Loucy (cell line): ENCODE results near the gene NRF1.
"Not testable (repeated sequence)": the region's sequence is repeated elsewhere in the genome, so short reads cannot be mapped to it uniquely, and the experiment has no call there.

Experiments
- H2AFZ ChIP-seq: fragments of 200-600 bp; sonication (generic); 2 replicates; pipeline ENCODE4 v1.6.0; 2016; ENCODE audit warnings: antibody characterized with exemption, mild to moderate bottlenecking, low read length, moderate library complexity
- H3F3A ChIP-seq: fragments of 200-600 bp; 2 replicates; pipeline ENCODE4 v1.6.0; 2016; ENCODE audit warnings: antibody characterized with exemption, low read depth, mild to moderate bottlenecking
- H3K27me3 ChIP-seq: fragments of 200-600 bp; sonication (generic); 2 replicates; pipeline ENCODE4 v1.6.1; 2014; ENCODE audit warnings: low read length, mild to moderate bottlenecking; ENCODE audit not compliant: insufficient read depth, poor library complexity, severe bottlenecking
- H3K36me3 ChIP-seq: fragments of 200-600 bp; sonication (generic); 2 replicates; pipeline ENCODE4 v1.6.1; 2016; ENCODE audit warnings: low read length; ENCODE audit not compliant: insufficient read depth
- H3K4me1 ChIP-seq: fragments of 200-600 bp; sonication (generic); 2 replicates; pipeline ENCODE4 v1.5.1; 2014; ENCODE audit warnings: low read length, mild to moderate bottlenecking; ENCODE audit not compliant: insufficient read depth, poor library complexity, severe bottlenecking
- H3K4me2 ChIP-seq: fragments of 200-600 bp; sonication (generic); 2 replicates; pipeline ENCODE4 v1.6.0; 2014; ENCODE audit warnings: antibody characterized with exemption, low read length, low read depth, mild to moderate bottlenecking; ENCODE audit not compliant: poor library complexity, severe bottlenecking
- H3K4me3 ChIP-seq: fragments of 200-600 bp; sonication (generic); 2 replicates; pipeline ENCODE4 v1.5.1; 2014; ENCODE audit warnings: low read length, mild to moderate bottlenecking, mixed read lengths; ENCODE audit not compliant: poor library complexity, severe bottlenecking
- H3K79me2 ChIP-seq: fragments of 200-600 bp; sonication (generic); 2 replicates; pipeline ENCODE4 v1.6.1; 2014; ENCODE audit warnings: low read length; ENCODE audit not compliant: insufficient read depth
- H3K9ac ChIP-seq: fragments of 200-600 bp; sonication (generic); 2 replicates; pipeline ENCODE4 v1.6.0; 2014; ENCODE audit warnings: mild to moderate bottlenecking, low read depth, low read length, moderate library complexity; ENCODE audit not compliant: poor library complexity, severe bottlenecking
- H3K9me2 ChIP-seq: fragments of 200-600 bp; sonication (generic); replicated peaks from 2 replicates; pipeline ENCODE4 v1.6.1; 2016; ENCODE audit warnings: low read depth, low read length, mixed read lengths
- H3K9me3 ChIP-seq: fragments of 200-600 bp; sonication (generic); 2 replicates; pipeline ENCODE4 v1.6.1; 2014; ENCODE audit warnings: mild to moderate bottlenecking, antibody characterized with exemption, low read length, low read depth; ENCODE audit not compliant: insufficient read depth
- H4K20me1 ChIP-seq: fragments of 200-600 bp; sonication (generic); 2 replicates; pipeline ENCODE4 v1.6.0; 2014; ENCODE audit warnings: antibody characterized with exemption, low read length, mild to moderate bottlenecking; ENCODE audit not compliant: insufficient read depth, poor library complexity, severe bottlenecking
- EZH2phosphoT487 ChIP-seq: fragments of 200-600 bp; IDR thresholded peaks from 2 replicates; pipeline ENCODE4 v1.6.1; 2018; ENCODE audit warnings: antibody characterized with exemption, mild to moderate bottlenecking, moderate library complexity, borderline replicate concordance
- TF ChIP-seq, protein P1 (sequence below): fragments of 200-600 bp; sonication (generic); conservative IDR thresholded peaks from 2 replicates; pipeline ENCODE4 v1.5.1; 2014; ENCODE audit warnings: mild to moderate bottlenecking, antibody characterized with exemption, low read length

Gene NRF1

DNA sequence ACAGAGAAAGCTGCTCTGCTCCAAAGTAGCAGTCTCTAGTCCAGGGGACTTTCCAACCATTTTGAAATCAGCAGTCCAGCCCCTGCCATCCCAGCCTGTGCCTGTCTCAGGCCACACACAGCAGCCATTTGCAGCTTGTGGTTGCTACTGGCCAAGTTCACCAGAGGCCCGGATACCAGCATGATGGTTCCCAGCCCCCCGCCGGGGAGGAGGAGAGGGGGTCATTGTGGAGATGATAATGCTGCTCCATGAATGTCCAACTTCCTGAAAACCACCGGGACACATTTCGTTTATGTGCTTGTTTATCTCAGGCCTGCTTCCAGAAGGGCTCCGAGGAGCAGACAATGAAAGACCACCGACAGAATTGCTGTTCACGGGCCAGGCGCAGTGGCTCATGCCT lies 181.2 kb downstream of the NRF1 start:
- Histone ChIP-seq H3K4me1 (no peaks in the 10 kb centered on the region), H3K79me2 (no peaks in the 10 kb centered on the region), H3K9me3 (no peaks in the 10 kb centered on the region), H4K20me1 (no peaks in the 10 kb centered on the region), H2AFZ (no peak overlapping the region), H3K4me2 (no peak overlapping the region), H3K27me3 (no peaks in the 10 kb centered on the region), H3K9me2 (no peaks in the 10 kb centered on the region), H3K9ac (no peak overlapping the region), H3K4me3 (no peak overlapping the region), H3K36me3 (no peaks in the 10 kb centered on the region), H3F3A (no peaks in the 10 kb centered on the region)
- TF ChIP-seq EZH2phosphoT487, result no peak
- TF ChIP-seq, protein P1, sequence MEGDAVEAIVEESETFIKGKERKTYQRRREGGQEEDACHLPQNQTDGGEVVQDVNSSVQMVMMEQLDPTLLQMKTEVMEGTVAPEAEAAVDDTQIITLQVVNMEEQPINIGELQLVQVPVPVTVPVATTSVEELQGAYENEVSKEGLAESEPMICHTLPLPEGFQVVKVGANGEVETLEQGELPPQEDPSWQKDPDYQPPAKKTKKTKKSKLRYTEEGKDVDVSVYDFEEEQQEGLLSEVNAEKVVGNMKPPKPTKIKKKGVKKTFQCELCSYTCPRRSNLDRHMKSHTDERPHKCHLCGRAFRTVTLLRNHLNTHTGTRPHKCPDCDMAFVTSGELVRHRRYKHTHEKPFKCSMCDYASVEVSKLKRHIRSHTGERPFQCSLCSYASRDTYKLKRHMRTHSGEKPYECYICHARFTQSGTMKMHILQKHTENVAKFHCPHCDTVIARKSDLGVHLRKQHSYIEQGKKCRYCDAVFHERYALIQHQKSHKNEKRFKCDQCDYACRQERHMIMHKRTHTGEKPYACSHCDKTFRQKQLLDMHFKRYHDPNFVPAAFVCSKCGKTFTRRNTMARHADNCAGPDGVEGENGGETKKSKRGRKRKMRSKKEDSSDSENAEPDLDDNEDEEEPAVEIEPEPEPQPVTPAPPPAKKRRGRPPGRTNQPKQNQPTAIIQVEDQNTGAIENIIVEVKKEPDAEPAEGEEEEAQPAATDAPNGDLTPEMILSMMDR, result no peak

DNA sequence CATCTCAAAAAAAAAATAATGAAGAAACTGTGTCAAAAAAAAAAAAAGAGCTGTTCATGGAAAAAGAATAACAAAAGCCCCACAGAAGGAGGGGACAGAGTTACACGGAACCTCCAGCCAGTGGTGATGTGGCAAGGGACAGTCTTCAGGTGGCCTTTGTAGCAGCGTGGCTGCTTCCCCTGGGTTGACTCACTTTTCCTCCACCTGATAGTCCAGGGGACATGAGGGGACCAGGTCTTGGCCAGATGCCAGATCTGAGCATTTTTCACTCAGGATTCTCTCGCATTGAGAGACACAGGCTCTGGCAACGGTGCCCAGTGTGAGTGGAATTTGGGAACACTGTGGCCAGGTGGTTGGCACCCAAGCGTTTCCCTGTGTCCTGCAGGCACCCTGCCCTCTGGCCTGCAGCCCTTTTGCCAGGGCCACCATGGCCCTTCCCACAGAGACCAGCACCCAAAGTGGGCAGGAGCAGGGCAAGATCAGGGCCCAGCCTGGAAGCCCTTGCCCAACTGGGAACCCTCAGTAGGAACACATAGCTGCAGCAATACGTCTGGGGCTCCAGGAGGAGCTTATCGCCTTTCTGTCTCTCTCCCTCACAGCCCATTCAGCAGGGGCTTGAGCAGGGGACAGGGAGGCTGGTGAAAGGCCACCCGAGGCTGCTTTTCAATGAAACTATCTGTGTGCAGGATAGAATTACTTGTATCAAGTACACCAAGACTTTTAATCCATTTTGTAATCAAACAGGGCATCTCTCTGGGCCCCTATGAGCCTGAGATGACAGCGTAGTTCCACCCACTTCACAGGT lies 182.2 kb downstream of the NRF1 start:
- no peak overlapping the region for H3K4me3 ChIP-seq
- H4K20me1 ChIP-seq, result no peaks in the 10 kb centered on the region
- no peak overlapping the region for H3K9ac ChIP-seq
- H3K79me2 ChIP-seq, result no peaks in the 10 kb centered on the region
- H3K9me2 ChIP-seq, result no peaks in the 10 kb centered on the region
- H3K4me1 ChIP-seq, result no peaks in the 10 kb centered on the region
- no peak overlapping the region for H2AFZ ChIP-seq
- no peaks in the 10 kb centered on the region for H3K36me3 ChIP-seq
- no peaks in the 10 kb centered on the region for H3F3A ChIP-seq
- H3K27me3 ChIP-seq, result no peaks in the 10 kb centered on the region
- no peak overlapping the region for H3K4me2 ChIP-seq
- no peaks in the 10 kb centered on the region for H3K9me3 ChIP-seq
- TF ChIP-seq, protein P1, result no peak

DNA sequence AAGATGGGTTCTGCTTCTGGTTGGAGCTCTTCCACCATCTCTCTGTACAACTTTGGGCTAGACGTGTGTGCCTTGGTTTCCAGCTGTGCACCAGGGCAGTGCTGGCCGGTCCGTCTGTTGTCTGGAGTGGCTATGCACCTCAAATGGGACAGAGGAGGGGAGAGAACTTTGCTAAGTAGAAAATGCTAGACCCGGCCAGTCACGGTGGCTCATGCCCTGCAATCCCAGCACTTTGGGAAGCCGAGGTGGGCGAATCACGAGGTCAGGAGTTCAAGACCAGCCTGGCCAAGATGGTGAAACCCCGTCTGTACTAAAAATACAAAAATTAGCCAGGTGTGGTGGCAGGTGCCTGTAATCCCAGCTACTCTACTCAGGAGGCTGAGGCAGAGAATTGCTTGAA lies 182.9 kb downstream of the NRF1 start:
- H3K79me2 ChIP-seq, result not testable (repeated sequence)

DNA sequence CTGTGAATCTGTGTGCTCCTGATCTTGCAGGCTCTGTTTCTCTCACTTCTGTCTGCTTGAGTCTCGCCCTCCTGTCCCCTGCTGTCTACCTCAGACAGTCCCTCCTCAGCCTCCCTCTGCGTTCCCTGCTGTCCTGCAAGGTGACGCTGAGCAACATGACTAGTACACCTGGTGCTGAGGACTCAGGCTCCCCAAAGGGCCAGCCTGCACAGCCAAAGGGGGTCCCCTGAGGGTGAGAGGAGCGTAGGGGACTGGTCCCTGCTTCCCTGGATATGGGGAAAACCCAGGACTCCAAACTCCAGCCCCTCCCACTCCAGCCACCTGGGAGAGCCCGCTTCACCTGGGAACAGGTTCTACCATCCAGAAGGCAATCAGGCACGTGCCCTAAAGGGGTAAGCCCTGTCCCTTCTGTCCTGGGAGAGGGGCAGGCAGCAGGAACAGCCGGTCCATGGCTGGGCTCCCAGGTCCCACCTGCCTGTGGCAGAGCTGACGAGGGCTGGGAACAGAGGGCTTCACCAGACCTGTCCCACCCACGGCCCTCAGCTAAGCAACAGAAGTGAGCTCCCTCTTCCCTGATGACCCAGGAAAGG lies 184.8 kb downstream of the NRF1 start:
- Histone ChIP-seq H3K9me2 (no peaks in the 10 kb centered on the region), H3K9ac (no peak overlapping the region), H3K9me3 (no peaks in the 10 kb centered on the region), H3K4me3 (no peak overlapping the region), H2AFZ (no peak overlapping the region), H3K4me2 (no peak overlapping the region), H4K20me1 (no peaks in the 10 kb centered on the region), H3K36me3 (no peaks in the 10 kb centered on the region), H3K27me3 (no peaks in the 10 kb centered on the region), H3F3A (no peaks in the 10 kb centered on the region), H3K79me2 (no peaks in the 10 kb centered on the region), H3K4me1 (no peaks in the 10 kb centered on the region)
- TF ChIP-seq, protein P1, result no peak
- no peak for TF ChIP-seq EZH2phosphoT487

More for the DNA sequence above, 182.9 kb downstream of the NRF1 start:
- not testable (repeated sequence) for H3F3A ChIP-seq, H3K9ac ChIP-seq, H3K36me3 ChIP-seq, H3K9me2 ChIP-seq, H3K4me1 ChIP-seq, H2AFZ ChIP-seq, H4K20me1 ChIP-seq, H3K4me3 ChIP-seq, H3K9me3 ChIP-seq, H3K4me2 ChIP-seq, H3K27me3 ChIP-seq
